ENCODE measurements around the gene NBEA.

NBEA gene

DNA sequence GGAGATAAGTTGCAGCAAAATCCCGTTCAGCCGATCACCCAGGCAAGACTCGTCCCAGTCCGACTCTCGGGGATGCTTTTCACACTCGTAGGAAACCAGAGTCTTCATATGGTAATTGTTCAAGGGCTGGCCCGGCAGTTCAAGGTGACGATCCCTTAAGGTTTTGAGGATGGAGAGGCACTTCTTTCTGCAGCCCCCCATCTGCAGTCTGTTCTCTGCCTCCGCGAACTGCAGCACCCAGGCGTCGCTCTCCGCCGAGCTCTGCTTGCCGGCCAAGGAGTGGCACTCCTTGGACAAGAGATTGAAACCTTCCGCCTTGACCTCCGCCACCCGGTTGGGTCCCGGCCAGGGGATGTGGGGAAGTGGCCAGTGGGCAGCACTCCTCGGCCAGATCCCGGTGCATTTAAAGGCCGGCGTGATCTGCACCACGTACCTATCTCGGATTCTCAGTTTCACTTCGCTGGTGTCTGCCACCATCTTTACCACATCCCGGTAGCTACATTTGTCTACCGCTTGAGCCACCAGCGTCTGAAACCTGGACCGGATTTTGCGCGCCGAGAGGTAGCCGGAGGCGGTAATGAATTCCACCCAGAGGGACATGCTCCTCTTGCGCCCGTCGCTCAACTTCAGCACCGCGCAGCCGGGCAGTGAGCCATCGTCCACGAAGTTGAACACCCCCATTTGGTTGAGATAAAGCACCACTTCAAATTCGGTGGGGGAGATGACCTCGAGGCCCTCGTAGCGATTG lies 533.3 kb downstream of the NBEA start:
- peak; percentile 29 for DNase-seq (ENCODE audit: low read depth)

DNA sequence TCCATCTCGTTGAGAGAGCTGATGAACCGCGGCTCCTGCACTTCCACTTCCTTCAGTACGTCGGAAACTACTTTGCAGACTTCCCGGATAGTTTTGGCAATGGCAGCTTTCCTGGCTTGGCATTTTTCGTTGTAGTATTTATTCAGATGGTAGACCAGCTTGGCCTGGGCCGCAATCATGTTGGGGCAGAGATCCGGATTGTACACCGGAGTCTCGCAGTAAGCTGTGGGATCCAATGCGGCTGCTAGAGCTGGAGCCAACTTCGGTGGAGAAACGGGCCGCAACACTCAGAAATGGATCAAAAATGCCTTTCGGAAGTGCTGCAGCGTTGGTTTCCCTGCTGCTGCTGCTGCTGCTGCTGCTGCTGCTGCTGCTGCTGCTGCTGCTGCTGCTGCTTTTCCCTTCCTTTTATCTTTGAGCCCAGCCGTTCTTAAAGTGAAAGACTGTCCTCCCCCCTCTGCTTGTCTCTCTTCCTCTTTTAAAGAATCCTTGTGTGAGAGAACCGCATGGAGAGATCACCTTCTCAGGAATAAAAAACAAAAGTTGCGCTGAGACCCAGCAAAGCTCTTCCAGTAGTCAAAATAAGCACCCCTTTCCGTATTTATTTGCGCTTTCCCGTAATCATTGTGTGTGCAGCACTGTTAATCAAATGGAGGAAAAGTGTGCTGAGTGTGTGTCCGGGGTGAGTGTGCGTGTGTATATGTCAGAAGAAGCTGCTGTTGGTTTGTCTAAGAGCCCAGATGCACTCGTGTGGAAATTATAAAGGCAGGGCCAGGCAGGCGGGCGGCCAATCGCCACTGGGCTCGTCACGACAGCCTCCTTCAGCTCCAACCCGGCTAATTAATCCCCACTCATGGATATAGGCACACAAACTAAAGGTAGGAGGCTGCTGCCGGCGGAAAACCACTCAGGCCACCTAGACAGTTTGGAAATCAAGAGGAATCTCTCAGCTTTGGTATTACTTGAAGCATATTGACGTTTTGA lies 534.2 kb downstream of the NBEA start, which contains the start of gene MAB21L1:
Gene MAB21L1, minus strand, starts transcription at position 730 of the 984 bp plus-strand sequence. Its CDS starts 551 bp downstream, at position 179.
- DNase-seq (ENCODE audit: low read depth): peak; percentile 54
- TF ChIP-seq, protein P1, sequence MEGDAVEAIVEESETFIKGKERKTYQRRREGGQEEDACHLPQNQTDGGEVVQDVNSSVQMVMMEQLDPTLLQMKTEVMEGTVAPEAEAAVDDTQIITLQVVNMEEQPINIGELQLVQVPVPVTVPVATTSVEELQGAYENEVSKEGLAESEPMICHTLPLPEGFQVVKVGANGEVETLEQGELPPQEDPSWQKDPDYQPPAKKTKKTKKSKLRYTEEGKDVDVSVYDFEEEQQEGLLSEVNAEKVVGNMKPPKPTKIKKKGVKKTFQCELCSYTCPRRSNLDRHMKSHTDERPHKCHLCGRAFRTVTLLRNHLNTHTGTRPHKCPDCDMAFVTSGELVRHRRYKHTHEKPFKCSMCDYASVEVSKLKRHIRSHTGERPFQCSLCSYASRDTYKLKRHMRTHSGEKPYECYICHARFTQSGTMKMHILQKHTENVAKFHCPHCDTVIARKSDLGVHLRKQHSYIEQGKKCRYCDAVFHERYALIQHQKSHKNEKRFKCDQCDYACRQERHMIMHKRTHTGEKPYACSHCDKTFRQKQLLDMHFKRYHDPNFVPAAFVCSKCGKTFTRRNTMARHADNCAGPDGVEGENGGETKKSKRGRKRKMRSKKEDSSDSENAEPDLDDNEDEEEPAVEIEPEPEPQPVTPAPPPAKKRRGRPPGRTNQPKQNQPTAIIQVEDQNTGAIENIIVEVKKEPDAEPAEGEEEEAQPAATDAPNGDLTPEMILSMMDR (conservative IDR thresholded peaks at IDR 0.05; ENCODE audit: low read depth, low read length): no peak
- peak within 1 kb of the TSS; percentile 65 for H3K4me3 ChIP-seq (ENCODE audit: low read depth, low read length)

More for the DNA sequence above, 533.3 kb downstream of the NBEA start:
- TF ChIP-seq, protein P1 (conservative IDR thresholded peaks at IDR 0.05; ENCODE audit: low read depth, low read length): no peak
- peak overlapping the region; percentile 65 for H3K4me3 ChIP-seq (ENCODE audit: low read depth, low read length)

DNA sequence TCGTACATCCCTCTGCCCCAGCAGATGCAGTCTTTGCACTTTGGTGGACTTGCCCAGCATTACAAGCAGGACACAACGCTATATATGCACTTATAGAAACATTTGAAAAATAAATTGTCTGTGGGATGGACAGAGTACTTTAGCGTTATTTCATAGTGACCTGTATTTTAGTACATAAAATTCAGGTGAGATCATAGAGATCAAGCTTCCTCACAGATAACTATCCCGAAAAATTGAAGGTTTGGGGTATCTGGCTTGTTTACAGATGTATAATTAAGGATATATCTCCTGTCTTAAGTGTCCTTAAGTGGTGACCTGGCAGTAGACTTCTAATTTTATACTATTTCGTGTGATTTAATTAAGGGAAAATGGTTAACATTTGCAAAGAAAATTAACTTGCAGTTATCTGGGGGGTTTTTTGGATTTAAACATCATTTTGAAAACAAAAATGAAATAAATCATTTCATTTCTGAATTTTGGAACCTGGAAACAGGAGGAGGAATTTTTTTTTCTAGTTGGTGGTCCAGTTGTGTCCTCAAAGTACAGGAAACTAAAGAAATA lies 535.4 kb downstream of the NBEA start:
- no peak for DNase-seq (ENCODE audit: low read depth)
- TF ChIP-seq, protein P1 (conservative IDR thresholded peaks at IDR 0.05; ENCODE audit: low read depth, low read length): no peak
- H3K4me3 ChIP-seq (ENCODE audit: low read depth, low read length): no peak overlapping the region

DNA sequence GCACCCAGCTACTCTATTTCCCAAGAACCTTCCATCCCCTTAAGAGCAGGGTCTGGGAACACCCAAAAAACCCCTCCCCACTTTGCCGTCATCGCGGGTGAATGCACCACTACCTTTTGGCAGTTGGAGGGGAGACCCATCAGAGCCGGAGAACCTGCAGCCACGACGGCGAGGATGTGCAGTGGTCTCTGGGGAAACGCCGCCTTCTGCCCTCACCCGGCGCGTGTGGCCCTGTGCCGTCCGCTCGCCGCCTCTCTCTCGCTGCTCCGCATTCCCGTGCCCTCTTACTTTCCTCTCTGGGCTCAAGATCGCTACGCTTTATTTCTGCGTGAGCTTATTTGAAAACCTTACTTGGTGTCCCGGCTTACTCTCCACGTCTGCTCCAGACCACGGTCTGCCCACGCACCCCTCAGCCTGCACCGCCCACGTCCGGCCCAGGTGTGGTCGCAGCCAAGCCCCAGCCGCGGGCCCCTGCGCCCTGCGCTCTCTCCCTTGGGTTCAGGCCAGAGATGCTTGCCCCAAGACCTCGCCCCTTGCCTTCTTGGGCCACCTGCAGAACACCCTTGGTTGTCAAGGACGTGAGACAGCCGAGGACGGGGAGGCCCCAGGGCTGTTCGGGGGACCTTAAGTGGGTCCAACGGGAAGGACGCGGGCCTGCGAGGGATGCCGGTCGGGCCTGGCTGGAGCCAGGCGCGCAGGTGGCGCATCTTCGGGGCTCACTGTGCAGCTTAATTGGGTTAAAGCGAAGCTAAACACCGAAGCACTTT lies 536.4 kb downstream of the NBEA start:
- TF ChIP-seq, protein P1 (conservative IDR thresholded peaks at IDR 0.05; ENCODE audit: low read depth, low read length): no peak
- H3K4me3 ChIP-seq (ENCODE audit: low read depth, low read length): no peak overlapping the region

DNA sequence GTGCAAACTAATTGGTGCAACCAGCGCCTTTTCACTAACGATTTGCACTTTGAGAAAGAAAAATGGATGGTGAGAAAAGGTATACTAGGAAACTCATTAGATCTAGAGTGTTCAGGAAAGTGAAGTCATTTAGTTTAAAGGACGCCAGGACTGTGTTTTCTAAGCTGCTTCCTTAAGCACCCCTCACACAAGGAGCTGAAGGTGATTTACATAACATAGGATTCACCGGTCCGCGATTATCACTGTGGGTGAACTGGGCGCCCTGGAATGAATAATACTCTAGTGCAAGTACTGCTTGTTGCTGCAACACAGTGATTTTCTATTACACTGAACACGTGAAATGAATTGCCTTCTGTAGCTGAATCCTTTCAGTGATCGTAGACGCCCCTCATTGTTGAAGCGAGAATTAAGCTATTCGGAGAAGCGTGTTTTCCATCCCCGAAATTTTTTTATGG lies 537.0 kb downstream of the NBEA start:
- TF ChIP-seq, protein P1 (conservative IDR thresholded peaks at IDR 0.05; ENCODE audit: low read depth, low read length): no peak
- no peak overlapping the region for H3K4me3 ChIP-seq (ENCODE audit: low read depth, low read length)
- DNase-seq (ENCODE audit: low read depth): no peak

More for the DNA sequence above, 536.4 kb downstream of the NBEA start:
- no peak for DNase-seq (ENCODE audit: low read depth)

DNA sequence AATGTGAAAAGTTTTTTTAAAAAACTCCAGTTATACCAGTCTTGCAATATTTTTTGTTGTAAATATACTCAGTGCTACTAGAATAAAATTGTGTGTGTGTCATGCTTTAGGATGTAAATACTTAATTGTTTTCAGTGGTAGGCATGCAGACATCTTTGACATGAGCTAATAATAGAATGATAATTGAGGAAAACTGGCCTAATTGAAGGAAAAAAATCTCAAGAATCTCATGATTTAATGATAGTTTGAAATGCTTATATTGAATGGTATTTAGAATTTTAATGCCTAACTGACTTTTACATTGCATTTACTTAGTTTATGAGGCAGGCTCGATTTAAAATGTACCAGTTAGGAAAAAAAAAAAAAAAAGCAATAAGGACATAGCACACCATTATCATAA lies 537.6 kb downstream of the NBEA start:
- no peak overlapping the region for H3K4me3 ChIP-seq (ENCODE audit: low read depth, low read length)
- TF ChIP-seq, protein P1 (conservative IDR thresholded peaks at IDR 0.05; ENCODE audit: low read depth, low read length): no peak
- no peak for DNase-seq (ENCODE audit: low read depth)

Measured in choroid plexus epithelial cell (primary cell).